Measurements from ENCODE around the gene OXGR1. TPM values are rescaled to one million over a fixed set of nuclear protein-coding genes. Genes with fewer than 3 reads are reported as not detected.
A peak's percentile ranks its signal among the peaks of the same experiment; 100 is the strongest.

OXGR1 gene
- total RNA-seq, 3 donors from 2014 or later, result 0.64 to 2.0 (median 1.9) TPM

- intact Hi-C loops (cut with DNase I; ENCODE audit: low total_unique reads), result no loop called here
- Histone ChIP-seq H3K27ac (no peak overlapping the region), H3K9me3 (peaks cover 28 to 54% of the 10 kb centered on the region in 2 donors), H3K4me3 (no peak overlapping the region), H3K27me3 (no peaks in the 10 kb centered on the region), H3K4me1 (no peaks in the 10 kb centered on the region), H3K36me3 (no peaks in the 10 kb centered on the region)
- DNase-seq (ENCODE audit: low spot score in 2 of 2), result no peak
- TF ChIP-seq POLR2A (IDR thresholded peaks at IDR 0.05) (no peak), POLR2AphosphoS5 (IDR thresholded peaks at IDR 0.05) (no peak), CTCF (IDR thresholded peaks at IDR 0.05) (no peak)
Observed at GRCh38 chr13:96966415-96967102, 27.7 kb downstream of the OXGR1 start.

- no peak overlapping the region for H3K27ac ChIP-seq
- intact Hi-C loops (cut with DNase I; ENCODE audit: low total_unique reads), result no loop called here
- H3K27me3 ChIP-seq, result no peaks in the 10 kb centered on the region
- no peaks in the 10 kb centered on the region for H3K36me3 ChIP-seq
- H3K4me3 ChIP-seq, result no peak overlapping the region
- DNase-seq (ENCODE audit: low spot score in 2 of 2), result no peak
- TF ChIP-seq CTCF (IDR thresholded peaks at IDR 0.05), result no peak
- no peak for TF ChIP-seq POLR2AphosphoS5 (IDR thresholded peaks at IDR 0.05)
- no peak for TF ChIP-seq POLR2A (IDR thresholded peaks at IDR 0.05)
- peaks cover 27 to 36% of the 10 kb centered on the region in 2 donors for H3K9me3 ChIP-seq
- H3K4me1 ChIP-seq, result no peaks in the 10 kb centered on the region
Observed at GRCh38 chr13:96963786-96964475, 30.3 kb downstream of the OXGR1 start.

GRCh38 chr13:96960379-96960778, 33.9 kb downstream of the OXGR1 start:
- no peaks in the 10 kb centered on the region for H3K27me3 ChIP-seq
- TF ChIP-seq CTCF (IDR thresholded peaks at IDR 0.05), result no peak
- TF ChIP-seq POLR2A (IDR thresholded peaks at IDR 0.05), result no peak
- TF ChIP-seq POLR2AphosphoS5 (IDR thresholded peaks at IDR 0.05), result no peak
- DNase-seq (ENCODE audit: low spot score in 2 of 2), result no peak
- no peak overlapping the region for H3K4me3 ChIP-seq
- H3K27ac ChIP-seq, result no peak overlapping the region
- no peaks in the 10 kb centered on the region for H3K4me1 ChIP-seq
- no peaks in the 10 kb centered on the region for H3K36me3 ChIP-seq
- H3K9me3 ChIP-seq, result peaks cover 0 to under 1% of the 10 kb centered on the region in 2 donors
- intact Hi-C loops (cut with DNase I; ENCODE audit: low total_unique reads), result no loop called here

- intact Hi-C loops (cut with DNase I; ENCODE audit: low total_unique reads), result no loop called here
- Histone ChIP-seq H3K36me3 (no peaks in the 10 kb centered on the region), H3K4me3 (no peak overlapping the region), H3K27ac (no peak overlapping the region), H3K27me3 (no peaks in the 10 kb centered on the region), H3K4me1 (no peaks in the 10 kb centered on the region), H3K9me3 (no peaks in the 10 kb centered on the region)
- no peak for DNase-seq (ENCODE audit: low spot score in 2 of 2)
- TF ChIP-seq POLR2AphosphoS5 (IDR thresholded peaks at IDR 0.05) (no peak), CTCF (IDR thresholded peaks at IDR 0.05) (peak; percentile 16 to 48 (median 42)), POLR2A (IDR thresholded peaks at IDR 0.05) (no peak)
Observed at GRCh38 chr13:96958286-96958891, 35.9 kb downstream of the OXGR1 start.

- DNase-seq (ENCODE audit: low spot score in 2 of 2), result no peak
- Histone ChIP-seq H3K4me1 (no peaks in the 10 kb centered on the region), H3K4me3 (no peak overlapping the region), H3K27ac (no peak overlapping the region), H3K36me3 (no peaks in the 10 kb centered on the region), H3K9me3 (no peaks in the 10 kb centered on the region), H3K27me3 (no peaks in the 10 kb centered on the region)
- intact Hi-C loops (cut with DNase I; ENCODE audit: low total_unique reads), result no loop called here
- no peak for TF ChIP-seq POLR2AphosphoS5 (IDR thresholded peaks at IDR 0.05)
- TF ChIP-seq POLR2A (IDR thresholded peaks at IDR 0.05), result no peak
- TF ChIP-seq CTCF (IDR thresholded peaks at IDR 0.05), result no peak
Observed at GRCh38 chr13:96952595-96952994, 41.7 kb downstream of the OXGR1 start.

Data from breast epithelium (tissue), 4 donors.